ENCODE measurements around the gene EXOC3L1.

DNA sequence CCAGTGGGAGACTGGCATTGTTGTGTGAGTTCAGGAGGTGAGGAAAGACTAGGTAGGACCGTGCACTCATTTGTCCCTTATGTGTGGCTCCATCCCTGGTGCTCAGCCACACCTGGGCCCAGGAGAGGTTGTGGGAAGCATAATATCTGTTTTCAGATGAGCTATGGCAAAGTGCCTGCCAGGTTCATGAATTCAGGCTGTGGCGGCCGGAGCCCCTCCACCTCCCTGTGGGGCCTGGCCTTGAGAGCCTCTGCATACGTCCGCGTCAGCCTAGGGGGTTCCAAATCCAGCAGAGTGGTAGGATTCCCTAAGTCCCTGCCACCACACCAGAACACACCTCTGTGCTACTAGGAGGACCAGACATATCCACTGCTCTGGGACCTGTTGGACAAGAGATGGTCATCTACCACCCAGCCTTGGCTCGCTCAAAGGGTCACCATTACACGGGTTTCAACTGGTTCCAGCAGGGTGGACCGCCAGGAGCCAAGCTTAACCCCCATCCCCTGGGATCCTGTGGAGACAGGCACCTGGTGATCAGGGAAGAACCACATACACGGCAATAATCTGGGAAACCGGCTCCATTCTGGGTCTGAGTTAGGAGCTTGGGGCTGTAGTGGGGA, 41.2 kb downstream of the EXOC3L1 start:
- TF ChIP-seq EZH2 (IDR thresholded peaks at IDR 0.05; ENCODE audit: low read length, missing control alignments): no peak
- TF ChIP-seq, protein P1, sequence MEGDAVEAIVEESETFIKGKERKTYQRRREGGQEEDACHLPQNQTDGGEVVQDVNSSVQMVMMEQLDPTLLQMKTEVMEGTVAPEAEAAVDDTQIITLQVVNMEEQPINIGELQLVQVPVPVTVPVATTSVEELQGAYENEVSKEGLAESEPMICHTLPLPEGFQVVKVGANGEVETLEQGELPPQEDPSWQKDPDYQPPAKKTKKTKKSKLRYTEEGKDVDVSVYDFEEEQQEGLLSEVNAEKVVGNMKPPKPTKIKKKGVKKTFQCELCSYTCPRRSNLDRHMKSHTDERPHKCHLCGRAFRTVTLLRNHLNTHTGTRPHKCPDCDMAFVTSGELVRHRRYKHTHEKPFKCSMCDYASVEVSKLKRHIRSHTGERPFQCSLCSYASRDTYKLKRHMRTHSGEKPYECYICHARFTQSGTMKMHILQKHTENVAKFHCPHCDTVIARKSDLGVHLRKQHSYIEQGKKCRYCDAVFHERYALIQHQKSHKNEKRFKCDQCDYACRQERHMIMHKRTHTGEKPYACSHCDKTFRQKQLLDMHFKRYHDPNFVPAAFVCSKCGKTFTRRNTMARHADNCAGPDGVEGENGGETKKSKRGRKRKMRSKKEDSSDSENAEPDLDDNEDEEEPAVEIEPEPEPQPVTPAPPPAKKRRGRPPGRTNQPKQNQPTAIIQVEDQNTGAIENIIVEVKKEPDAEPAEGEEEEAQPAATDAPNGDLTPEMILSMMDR (conservative IDR thresholded peaks at IDR 0.05 in 1 of 2, IDR thresholded peaks at IDR 0.05 in 1 of 2; ENCODE audit: low read depth in 1 of 2, low read length in 2 of 2): no peak

All from fibroblast of lung (primary cell).